ENCODE results near the gene CACNA1I. TPM values are rescaled to one million over a fixed set of nuclear protein-coding genes. Genes with fewer than 3 reads are reported as not detected.
"Not testable (repeated sequence)": the region's sequence is repeated elsewhere in the genome, so short reads cannot be mapped to it uniquely, and the experiment has no call there.

CACNA1I gene
- total RNA-seq (2014; rRNA removed; shearing (Covaris generic)): 0.02 TPM in 1 of 2 replicates, not detected in the other

GRCh38 chr22:39570665-39571064 is at the start of gene CACNA1I:
TSS of gene CACNA1I (plus strand) at chr22:39570753. CDS start at chr22:39570753, 0 bp downstream.
- Histone ChIP-seq H3K4me3 (no peak within 1 kb of the TSS), H3K9me3 (replicated peaks) (no peaks in the 10 kb centered on the region), H3K27ac (no peak within 1 kb of the TSS), H3K4me1 (no peaks in the 10 kb centered on the region), H3K36me3 (no peaks in the 10 kb centered on the region), H3K27me3 (no peaks in the 10 kb centered on the region)
- DNase-seq: no peak

GRCh38 chr22:39521106-39521885 is 49.3 kb upstream of the CACNA1I start:
- Histone ChIP-seq H3K27ac (peak overlapping the region; percentile 98), H3K4me3 (peak overlapping the region; percentile 98), H3K36me3 (peaks cover 46% of the 10 kb centered on the region), H3K4me1 (peaks cover 16% of the 10 kb centered on the region)
- DNase-seq; H3K27me3 ChIP-seq; H3K9me3 ChIP-seq (replicated peaks): not testable (repeated sequence)

GRCh38 chr22:39522091-39522490 is 48.5 kb upstream of the CACNA1I start:
- DNase-seq; H3K27me3 ChIP-seq; H3K9me3 ChIP-seq (replicated peaks); H3K27ac ChIP-seq: not testable (repeated sequence)
- Histone ChIP-seq H3K36me3 (peaks cover 42% of the 10 kb centered on the region), H3K4me3 (peak overlapping the region; percentile 98), H3K4me1 (peaks cover 20% of the 10 kb centered on the region)

GRCh38 chr22:39522567-39523300 is 47.8 kb upstream of the CACNA1I start:
- H3K27ac ChIP-seq: peak overlapping the region; percentile 28
- DNase-seq: peak; percentile 65 to 79
- H3K27me3 ChIP-seq: no peaks in the 10 kb centered on the region
- peaks cover 27% of the 10 kb centered on the region for H3K4me1 ChIP-seq
- H3K36me3 ChIP-seq: peaks cover 42% of the 10 kb centered on the region
- H3K9me3 ChIP-seq (replicated peaks): no peaks in the 10 kb centered on the region
- peak overlapping the region; percentile 98 for H3K4me3 ChIP-seq

- no peak overlapping the region for H3K4me3 ChIP-seq
- H3K27ac ChIP-seq: no peak overlapping the region
- no peaks in the 10 kb centered on the region for H3K27me3 ChIP-seq
- peaks cover 42% of the 10 kb centered on the region for H3K36me3 ChIP-seq
- no peaks in the 10 kb centered on the region for H3K9me3 ChIP-seq (replicated peaks)
- peaks cover 32% of the 10 kb centered on the region for H3K4me1 ChIP-seq
- peak in 1 of 2 experiments; percentile 17 for DNase-seq
These were observed 46.3 kb upstream of the CACNA1I start for GRCh38 chr22:39524089-39524752.

- Histone ChIP-seq H3K27me3 (no peaks in the 10 kb centered on the region), H3K4me1 (peaks cover 32% of the 10 kb centered on the region), H3K4me3 (no peak overlapping the region), H3K27ac (no peak overlapping the region), H3K36me3 (peaks cover 42% of the 10 kb centered on the region), H3K9me3 (replicated peaks) (no peaks in the 10 kb centered on the region)
- DNase-seq: peak in 1 of 2 experiments; percentile 38
These were observed 45.5 kb upstream of the CACNA1I start for GRCh38 chr22:39524753-39525657.

GRCh38 chr22:39525658-39525975 is 44.9 kb upstream of the CACNA1I start:
- Histone ChIP-seq H3K27ac (no peak overlapping the region), H3K27me3 (no peaks in the 10 kb centered on the region), H3K36me3 (peaks cover 42% of the 10 kb centered on the region), H3K4me3 (no peak overlapping the region), H3K4me1 (peaks cover 32% of the 10 kb centered on the region), H3K9me3 (replicated peaks) (no peaks in the 10 kb centered on the region)
- DNase-seq: no peak

GRCh38 chr22:39526736-39527171 is 43.8 kb upstream of the CACNA1I start:
- DNase-seq: peak in 1 of 2 experiments; percentile 20
- Histone ChIP-seq H3K36me3 (peaks cover 35% of the 10 kb centered on the region), H3K27me3 (no peaks in the 10 kb centered on the region), H3K4me1 (peaks cover 32% of the 10 kb centered on the region), H3K27ac (no peak overlapping the region), H3K9me3 (replicated peaks) (no peaks in the 10 kb centered on the region), H3K4me3 (no peak overlapping the region)

- H3K27me3 ChIP-seq: no peaks in the 10 kb centered on the region
- H3K36me3 ChIP-seq: peaks cover 27% of the 10 kb centered on the region
- no peaks in the 10 kb centered on the region for H3K9me3 ChIP-seq (replicated peaks)
- H3K27ac ChIP-seq: peak overlapping the region; percentile 16; the same call in 1 of the 2 replicates
- peak in 1 of 2 experiments; percentile 41 for DNase-seq
- H3K4me3 ChIP-seq: no peak overlapping the region
- peaks cover 29% of the 10 kb centered on the region for H3K4me1 ChIP-seq
These were observed 43.0 kb upstream of the CACNA1I start for GRCh38 chr22:39527481-39527961.

GRCh38 chr22:39528080-39528661 is 42.4 kb upstream of the CACNA1I start:
- peak overlapping the region; percentile 16; the same call in 1 of the 2 replicates for H3K27ac ChIP-seq
- H3K4me3 ChIP-seq: no peak overlapping the region
- H3K9me3 ChIP-seq (replicated peaks): no peaks in the 10 kb centered on the region
- DNase-seq: peak; percentile 82 to 83
- H3K27me3 ChIP-seq: no peaks in the 10 kb centered on the region
- H3K4me1 ChIP-seq: peaks cover 23% of the 10 kb centered on the region
- peaks cover 21% of the 10 kb centered on the region for H3K36me3 ChIP-seq

- peak; percentile 85 to 88 for DNase-seq
These were observed 41.7 kb upstream of the CACNA1I start for GRCh38 chr22:39528681-39529486.

GRCh38 chr22:39529487-39529851 is 41.1 kb upstream of the CACNA1I start:
- Histone ChIP-seq H3K27me3 (no peaks in the 10 kb centered on the region), H3K36me3 (peaks cover 12% of the 10 kb centered on the region), H3K4me1 (peaks cover 22% of the 10 kb centered on the region), H3K27ac (no peak overlapping the region), H3K9me3 (replicated peaks) (no peaks in the 10 kb centered on the region), H3K4me3 (no peak overlapping the region)
- no peak for DNase-seq

More at GRCh38 chr22:39528681-39529486, 41.7 kb upstream of the CACNA1I start:
- Histone ChIP-seq H3K9me3 (replicated peaks) (no peaks in the 10 kb centered on the region), H3K36me3 (peaks cover 17% of the 10 kb centered on the region), H3K27me3 (no peaks in the 10 kb centered on the region), H3K27ac (no peak overlapping the region), H3K4me1 (peaks cover 22% of the 10 kb centered on the region), H3K4me3 (no peak overlapping the region)

- H3K4me3 ChIP-seq: no peak overlapping the region
- H3K27me3 ChIP-seq: no peaks in the 10 kb centered on the region
- peaks cover 6% of the 10 kb centered on the region for H3K36me3 ChIP-seq
- no peak for DNase-seq
- peaks cover 24% of the 10 kb centered on the region for H3K4me1 ChIP-seq
- H3K27ac ChIP-seq: no peak overlapping the region
- no peaks in the 10 kb centered on the region for H3K9me3 ChIP-seq (replicated peaks)
These were observed 40.4 kb upstream of the CACNA1I start for GRCh38 chr22:39530116-39530515.
